GM18520 (cell line): ENCODE data around the gene SYTL5.

Experiments used
- ATAC-seq: cut with Tn5 transposase; IDR thresholded peaks from one replicate; pipeline ENCODE4 v1.9.1; 2021; ENCODE audit not compliant: unreplicated experiment

SYTL5 gene

GRCh38 chrX:38087594-38087993 lies 81.2 kb downstream of the SYTL5 start:
- ATAC-seq, result no peak

DNA sequence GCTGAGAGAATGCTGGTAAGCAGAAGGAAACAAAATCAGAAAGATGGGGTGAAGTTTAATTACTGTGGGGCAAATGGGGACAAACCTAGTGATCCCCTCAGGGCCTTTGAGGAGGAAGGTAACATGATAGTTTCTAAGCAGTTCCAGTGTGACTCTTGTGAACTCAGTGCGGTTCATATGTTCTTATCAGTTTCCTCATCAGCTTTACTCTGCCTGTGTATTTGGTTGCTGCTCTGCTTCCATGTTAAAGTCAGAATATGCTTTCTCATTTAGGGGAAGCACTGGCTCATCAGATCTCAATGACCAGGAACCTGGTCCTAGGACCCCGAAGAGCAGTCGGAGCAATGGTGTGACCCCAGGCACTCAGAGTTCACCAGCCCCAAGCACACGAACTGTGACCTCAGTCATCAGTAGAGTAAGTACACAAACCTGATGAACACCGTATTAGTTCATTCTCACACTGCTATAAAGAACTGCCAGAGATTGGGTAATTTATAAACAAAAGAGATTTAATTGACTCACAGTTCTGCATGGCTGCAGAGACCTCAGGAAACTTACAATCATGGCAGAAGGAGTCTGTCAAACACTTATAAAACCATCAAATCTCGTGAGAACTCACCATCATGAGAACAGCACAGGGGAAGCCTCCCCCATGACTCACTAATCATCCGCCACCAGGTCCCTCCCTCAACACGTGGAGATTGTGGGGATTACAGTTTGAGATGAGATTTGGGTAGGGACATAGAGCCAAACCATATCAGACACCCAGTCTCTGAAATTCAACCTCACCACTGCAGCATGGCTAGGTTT lies 83.0 kb downstream of the SYTL5 start:
- no peak for ATAC-seq

DNA sequence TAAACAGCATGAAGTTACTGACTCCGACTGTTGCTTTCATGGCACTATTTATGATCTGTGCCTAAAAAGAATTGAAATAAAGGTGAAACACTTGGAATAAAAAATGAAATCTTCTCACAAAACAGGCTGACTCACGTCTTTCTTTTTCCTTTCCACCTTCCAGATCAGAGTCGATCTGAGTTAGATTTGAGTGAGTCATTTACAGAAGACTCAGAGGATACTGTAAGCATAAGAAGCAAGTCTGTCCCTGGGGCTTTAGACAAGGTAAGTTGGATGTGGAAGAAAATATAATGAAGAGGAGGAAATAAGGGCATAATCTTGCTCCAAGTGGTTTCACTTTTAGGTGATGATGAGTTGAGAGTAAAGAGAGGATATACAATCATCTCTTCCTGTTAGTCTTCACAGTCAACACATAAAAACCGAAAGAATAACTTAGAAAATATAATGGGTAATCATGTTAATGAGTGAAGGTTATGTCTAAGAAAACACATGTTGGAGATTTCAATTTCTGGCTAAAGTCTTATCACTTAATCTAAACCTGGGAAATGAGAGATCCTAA lies 89.7 kb downstream of the SYTL5 start:
- ATAC-seq, result no peak

DNA sequence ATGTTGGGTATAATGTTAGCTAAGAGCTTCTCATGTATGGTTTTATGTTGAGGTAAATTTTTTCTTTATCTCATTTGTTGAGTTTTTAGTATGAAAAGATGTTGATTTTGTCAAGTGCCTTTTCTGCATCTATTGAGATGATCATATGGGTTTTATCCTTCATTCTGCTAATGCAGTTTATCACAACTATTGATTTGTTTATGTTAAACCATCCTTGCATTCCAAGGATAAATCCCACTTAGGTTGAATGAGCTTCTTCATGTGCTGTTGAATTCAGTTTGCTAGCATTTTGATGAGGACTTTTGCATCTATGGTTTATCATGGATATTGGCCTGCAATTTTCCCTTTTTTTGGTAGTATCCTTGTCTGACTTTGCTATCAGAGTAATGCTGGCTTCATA lies 93.3 kb downstream of the SYTL5 start:
- no peak for ATAC-seq

DNA sequence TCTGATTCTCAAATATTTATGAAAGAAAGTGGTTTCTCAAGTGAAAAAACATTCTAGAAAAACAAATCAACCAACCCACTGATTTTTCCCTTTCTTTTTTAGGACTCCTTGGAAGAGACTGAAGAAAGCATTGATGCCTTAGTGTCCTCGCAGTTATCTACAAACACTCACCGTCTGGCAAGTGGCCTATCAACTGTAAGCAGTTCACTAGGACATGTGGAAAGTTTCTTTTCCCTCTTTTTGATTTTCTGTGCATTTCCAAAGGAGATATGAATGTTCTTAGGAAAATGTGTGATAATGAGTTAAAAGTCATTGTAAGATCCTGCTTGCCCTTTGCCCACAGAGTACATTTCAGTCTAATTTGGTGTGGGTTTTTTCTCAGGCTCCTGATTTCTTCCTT lies 95.9 kb downstream of the SYTL5 start:
- ATAC-seq, result no peak

GRCh38 chrX:38102875-38103274 lies 96.5 kb downstream of the SYTL5 start:
- no peak for ATAC-seq

DNA sequence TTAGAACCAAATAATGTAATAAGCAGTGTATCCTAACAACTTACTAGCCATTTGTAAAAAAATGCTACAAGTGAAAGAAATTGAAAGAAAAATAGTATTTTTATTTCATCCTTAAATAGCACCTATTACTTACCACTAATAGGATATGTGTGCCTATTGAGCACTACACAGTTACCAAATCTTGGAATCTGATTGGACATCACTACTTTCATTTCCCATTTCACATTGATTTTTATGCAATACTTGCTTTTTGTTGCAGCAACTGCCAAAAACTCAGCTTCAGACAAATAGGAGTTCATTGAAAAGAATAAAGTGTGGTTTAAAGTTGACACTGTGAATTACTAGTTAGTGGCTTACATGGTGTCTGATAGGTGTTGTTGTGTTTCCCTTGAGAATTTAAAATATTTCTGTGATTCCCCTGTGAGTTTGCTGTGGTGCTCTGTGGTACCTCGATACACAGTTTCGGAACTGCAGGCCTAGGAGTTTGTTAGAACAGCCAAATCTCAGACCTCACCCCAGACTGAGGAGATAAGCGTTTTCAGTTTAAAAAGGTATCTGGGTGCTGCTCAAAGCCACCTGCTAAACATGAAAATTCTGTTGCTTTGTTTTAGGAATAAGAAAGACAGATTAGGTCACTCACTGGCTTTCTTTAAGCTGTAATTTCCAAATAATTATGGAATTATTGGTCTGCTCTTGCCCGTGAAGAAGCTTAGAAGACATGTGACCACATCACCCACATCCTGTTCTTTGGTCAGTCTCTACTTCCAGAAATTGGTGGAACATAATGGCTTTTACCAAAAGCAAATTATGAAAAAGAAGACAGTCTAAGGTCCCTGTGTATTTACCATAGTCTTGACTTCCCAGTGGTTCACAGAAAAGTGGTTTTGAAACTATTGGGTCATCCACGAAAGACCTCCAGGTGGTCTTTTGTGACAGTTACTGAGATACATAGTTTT lies 97.8 kb downstream of the SYTL5 start:
- peak; percentile 92 for ATAC-seq

DNA sequence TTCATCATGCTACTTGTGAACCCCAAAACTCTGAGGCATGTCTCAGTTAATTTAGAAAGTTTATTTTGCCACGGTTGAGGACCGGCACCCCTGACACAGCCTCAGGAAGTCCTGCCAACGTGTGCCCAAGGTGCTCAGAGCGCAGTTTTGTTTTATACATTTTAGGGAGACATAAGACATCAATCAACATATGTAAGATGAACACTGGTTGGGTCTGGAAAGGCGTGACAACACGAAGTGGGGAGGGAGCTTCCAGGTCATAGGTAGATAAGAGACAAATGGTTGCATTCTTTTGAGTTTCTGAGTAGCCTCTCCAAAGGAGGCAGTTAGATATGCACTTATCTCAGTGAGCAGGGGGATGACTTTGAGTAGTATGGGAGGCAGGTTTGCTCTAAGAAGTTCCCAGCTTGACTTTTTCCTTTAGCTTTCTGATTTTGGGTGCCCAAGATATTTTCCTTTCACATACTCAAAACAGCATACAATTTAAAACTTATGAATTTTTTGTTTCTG lies 98.9 kb downstream of the SYTL5 start:
- no peak for ATAC-seq

DNA sequence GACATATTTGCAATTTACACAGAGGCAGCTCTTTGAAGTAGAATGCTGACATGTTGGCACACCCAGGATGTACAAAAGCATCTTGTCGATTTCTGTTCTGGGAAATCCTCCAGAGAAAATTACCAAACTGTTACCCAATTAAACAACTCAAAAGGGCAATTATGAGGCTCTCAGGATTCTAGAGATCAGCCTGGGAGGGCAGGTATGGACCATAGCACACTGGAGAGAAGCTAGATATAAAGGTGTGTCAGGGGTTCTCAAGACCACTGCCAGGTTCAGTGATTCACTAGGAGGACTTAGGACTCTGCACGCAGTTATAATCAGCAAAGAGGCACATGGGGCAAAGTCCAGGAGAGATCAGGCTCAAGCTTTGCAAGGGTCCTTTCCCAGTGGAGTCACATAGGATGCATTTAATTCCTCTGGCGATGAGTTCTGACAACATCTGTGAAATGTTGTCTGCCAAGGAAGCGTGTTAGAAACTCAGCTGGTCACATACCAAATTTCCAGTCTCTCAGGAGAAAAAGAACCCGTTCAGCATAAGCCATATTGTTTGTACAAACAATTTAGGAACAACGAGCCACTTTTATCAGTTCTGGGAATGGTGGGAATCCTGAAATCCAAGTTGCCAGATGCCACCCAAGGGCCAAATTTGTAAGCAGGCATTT lies 100.8 kb downstream of the SYTL5 start:
- no peak for ATAC-seq

GRCh38 chrX:38108364-38108763 lies 102.0 kb downstream of the SYTL5 start:
- no peak for ATAC-seq

DNA sequence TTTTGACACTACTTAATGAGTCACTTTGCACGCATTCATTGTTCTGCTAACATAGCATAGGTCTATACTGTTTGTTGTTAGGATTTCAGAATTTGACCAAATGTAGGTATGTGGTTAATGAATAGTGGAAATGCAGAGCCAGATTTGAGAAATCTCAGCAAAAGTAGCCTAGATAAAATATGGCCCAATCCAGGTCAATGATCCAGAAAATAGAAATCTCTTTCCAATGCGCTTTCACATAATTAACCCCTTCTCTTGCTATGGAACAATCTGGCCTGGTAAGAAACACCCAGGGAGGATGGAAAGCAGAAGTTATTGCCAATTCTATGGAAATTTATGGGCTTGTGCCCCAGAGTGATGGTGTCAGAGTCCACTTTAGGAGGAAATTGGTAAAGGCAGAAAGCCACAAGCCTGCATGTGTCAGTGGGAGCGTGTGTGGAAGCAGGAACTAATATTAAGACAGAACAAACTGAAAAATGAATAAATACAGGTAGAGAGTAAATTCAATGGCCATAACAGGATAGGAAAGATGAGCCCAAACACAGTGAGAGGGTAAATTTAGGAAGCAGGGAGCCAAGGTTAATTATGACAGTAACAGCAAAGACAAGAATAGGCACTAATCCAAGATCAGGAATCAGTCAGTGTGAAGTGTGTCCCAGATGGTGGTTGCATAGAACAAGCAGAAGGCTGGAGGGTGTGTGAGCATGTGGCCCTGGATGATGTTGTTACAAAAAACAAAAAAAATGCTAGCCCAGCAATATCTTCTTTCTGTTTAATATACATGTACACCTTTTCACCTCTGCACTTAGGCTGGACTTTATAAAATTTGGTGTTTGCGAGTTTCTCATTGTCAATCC lies 102.9 kb downstream of the SYTL5 start:
- ATAC-seq, result no peak

GRCh38 chrX:38110231-38110630 lies 103.9 kb downstream of the SYTL5 start:
- ATAC-seq, result no peak

DNA sequence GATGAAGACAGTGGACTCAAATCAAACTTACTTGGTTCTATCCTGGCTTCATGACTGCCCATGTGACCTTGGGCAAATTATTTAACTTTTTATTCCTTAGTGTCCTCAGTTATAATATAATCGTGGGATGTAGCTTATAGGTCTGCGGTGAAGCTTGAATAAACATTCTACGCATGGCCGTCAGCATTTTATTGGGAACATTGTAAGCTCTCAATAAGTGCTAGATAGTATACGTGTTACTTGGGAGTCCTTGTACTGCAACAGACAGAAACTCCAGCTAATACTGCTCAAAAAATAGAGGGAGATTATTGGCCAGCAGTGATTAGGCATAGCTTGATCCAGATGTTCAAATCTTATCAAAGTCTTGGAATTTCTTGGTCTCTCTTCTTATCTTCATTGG lies 104.8 kb downstream of the SYTL5 start:
- no peak for ATAC-seq

- peak; percentile 60 for ATAC-seq
These were observed 106.2 kb downstream of the SYTL5 start for GRCh38 chrX:38112566-38112965.

- ATAC-seq, result no peak
These were observed 110.4 kb downstream of the SYTL5 start for GRCh38 chrX:38116706-38117105.

- peak; percentile 78 for ATAC-seq
These were observed 111.1 kb downstream of the SYTL5 start for GRCh38 chrX:38117485-38117884.

GRCh38 chrX:38124000-38124399 lies 117.6 kb downstream of the SYTL5 start:
- ATAC-seq, result no peak

- ATAC-seq, result no peak
These were observed 119.8 kb downstream of the SYTL5 start for GRCh38 chrX:38126179-38126578.

- no peak for ATAC-seq
These were observed 121.6 kb downstream of the SYTL5 start for GRCh38 chrX:38127961-38128360.

GRCh38 chrX:38129366-38129765 lies 123.0 kb downstream of the SYTL5 start:
- no peak for ATAC-seq
